GM12873 (cell line): Measurements from ENCODE around the gene GRIP2.

ENCODE experiments used
- CTCF ChIP-seq: IDR thresholded peaks from 2 replicates; pipeline ENCODE4 v1.5.1; 2012; ENCODE audit warnings: low read depth, mild to moderate bottlenecking, moderate library complexity, low read length, control low read depth; ENCODE audit not compliant: insufficient read depth; ENCODE audit errors: missing control alignments

Gene GRIP2

GRCh38 chr3:14519406-14519805, 20.7 kb downstream of the GRIP2 start:
- no peak for TF ChIP-seq CTCF

- no peak for TF ChIP-seq CTCF
Measured at GRCh38 chr3:14518893-14519292, 21.2 kb downstream of the GRIP2 start.

- TF ChIP-seq CTCF: no peak
Measured at GRCh38 chr3:14518432-14518802, 21.7 kb downstream of the GRIP2 start.

- no peak for TF ChIP-seq CTCF
Measured at GRCh38 chr3:14517601-14518431, 22.3 kb downstream of the GRIP2 start.

GRCh38 chr3:14516738-14517345, 23.3 kb downstream of the GRIP2 start:
- TF ChIP-seq CTCF: no peak

GRCh38 chr3:14514323-14514720, 25.8 kb downstream of the GRIP2 start:
- no peak for TF ChIP-seq CTCF

- TF ChIP-seq CTCF: no peak
Measured at GRCh38 chr3:14513566-14514322, 26.4 kb downstream of the GRIP2 start.
